B cell (primary cell): ENCODE results near the gene GALR2. TPM values are rescaled to one million over a fixed set of nuclear protein-coding genes. Genes with fewer than 3 reads are reported as not detected.

Source experiments
- ATAC-seq: fragments of 200-7000 bp; cut with Tn5 transposase; one replicate; pipeline ENCODE4 v1.10.0; 2021; ENCODE audit warnings: low read depth, mild to moderate bottlenecking, moderate number of reproducible peaks, moderate library complexity
- CTCF ChIA-PET: fragments of 350-600 bp; sonication (Branson Sonifier 250); formaldehyde crosslinking; loops from one replicate; lab custom pipeline; 2021; ENCODE audit warnings: antibody characterized with exemption, inconsistent platforms; lab: Charles Lee
- POLR2A ChIA-PET: fragments of 350-600 bp; sonication (Branson Sonifier 250); formaldehyde crosslinking; loops from one replicate; lab custom pipeline; 2021; ENCODE audit warnings: antibody characterized with exemption; lab: Charles Lee
- DNase-seq: peaks from one replicate; pipeline ENCODE4 v3.0.0; 2013
- H2AFZ ChIP-seq: 2 replicates; pipeline ENCODE4 v1.6.1; 2012; ENCODE audit warnings: mild to moderate bottlenecking, low read depth, low read length; ENCODE audit not compliant: insufficient read depth, poor library complexity, severe bottlenecking
- H3K27ac ChIP-seq, 2 donors: 1 replicate in 1 of 2; 2 replicates in 1 of 2; pipeline ENCODE4 v1.5.1; 2012 to 2013; ENCODE audit warnings: low read length in 2 of 2, mild to moderate bottlenecking in 2 of 2, moderate library complexity in 1 of 2
- H3K27me3 ChIP-seq, 4 experiments: fragments of 200-600 bp in 1 of 4; sonication (generic) in 1 of 4; replicated peaks in 1 of 4; 1 replicate in 2 of 4; 2 replicates in 2 of 4; pipeline versions ENCODE4 v1.6.1 to v1.7.0; 2013 to 2016; ENCODE audit warnings: low read length in 3 of 4, mild to moderate bottlenecking in 2 of 4, mixed read lengths in 1 of 4, moderate library complexity in 1 of 4; ENCODE audit not compliant: insufficient read depth in 4 of 4, control insufficient read depth in 3 of 4; ENCODE audit errors: control extremely low read depth in 1 of 4
- H3K36me3 ChIP-seq, 2 experiments: replicated peaks in 1 of 2; 1 replicate in 1 of 2; 2 replicates in 1 of 2; pipeline versions ENCODE4 v1.6.1 to v1.7.1; 2013; ENCODE audit warnings: low read length in 1 of 2; ENCODE audit not compliant: insufficient read depth in 2 of 2, control insufficient read depth in 1 of 2; ENCODE audit errors: control extremely low read depth in 1 of 2, extremely low read depth in 1 of 2
- H3K4me1 ChIP-seq, 2 donors: fragments of 200-600 bp in 1 of 2; sonication (generic) in 1 of 2; 1 replicate in 1 of 2; 2 replicates in 1 of 2; pipeline versions ENCODE4 v1.5.1 to v1.6.1; 2013 to 2017; ENCODE audit warnings: low read length in 2 of 2; ENCODE audit not compliant: control insufficient read depth in 2 of 2, insufficient read depth in 2 of 2
- H3K4me2 ChIP-seq: replicated peaks from 2 replicates; pipeline ENCODE3; 2012; ENCODE audit warnings: mild to moderate bottlenecking, low read depth, low read length; ENCODE audit not compliant: poor library complexity, severe bottlenecking
- H3K4me3 ChIP-seq, 5 experiments: fragments of 200-600 bp in 1 of 5; sonication (generic) in 1 of 5; 1 replicate in 3 of 5; 2 replicates in 2 of 5; pipeline versions ENCODE4 v1.5.1 to v1.7.0; 2011 to 2016; ENCODE audit warnings: low read length in 4 of 5, mild to moderate bottlenecking in 4 of 5, low read depth in 2 of 5, control low read depth in 1 of 5, moderate library complexity in 1 of 5; ENCODE audit not compliant: insufficient read depth in 1 of 5; ENCODE audit errors: control extremely low read depth in 1 of 5, extremely low read depth in 1 of 5
- H3K79me2 ChIP-seq: fragments of 200-600 bp; sonication (generic); one replicate; pipeline ENCODE4 v1.6.0; 2016; ENCODE audit warnings: low read length; ENCODE audit not compliant: control insufficient read depth, insufficient read depth
- H3K9ac ChIP-seq: fragments of 200-600 bp; sonication (generic); 2 replicates; pipeline ENCODE4 v1.6.1; 2017; ENCODE audit warnings: mild to moderate bottlenecking, low read length, moderate library complexity
- H3K9me3 ChIP-seq, 3 donors: one replicate each; pipeline versions ENCODE4 v1.6.1 to v1.7.1; 2013; ENCODE audit warnings: low read length in 2 of 3; ENCODE audit not compliant: control insufficient read depth in 2 of 3, insufficient read depth in 1 of 3; ENCODE audit errors: control extremely low read depth in 1 of 3
- H4K20me1 ChIP-seq: 2 replicates; pipeline ENCODE4 v1.6.0; 2012; ENCODE audit warnings: mild to moderate bottlenecking, low read length; ENCODE audit not compliant: insufficient read depth, control insufficient read depth, poor library complexity, severe bottlenecking
- H3K27ac Mint-ChIP-seq: one replicate; pipeline ENCODE4 v1.8.0; 2021; ENCODE audit warnings: mixed read lengths
- H3K27me3 Mint-ChIP-seq: one replicate; pipeline ENCODE4 v1.8.0; 2021; ENCODE audit warnings: mixed read lengths
- H3K4me1 Mint-ChIP-seq: one replicate; pipeline ENCODE4 v1.8.0; 2021; ENCODE audit warnings: mixed read lengths
- H3K4me3 Mint-ChIP-seq: one replicate; pipeline ENCODE4 v1.8.0; 2021; ENCODE audit warnings: mixed read lengths
- H3K9me3 Mint-ChIP-seq: one replicate; pipeline ENCODE4 v1.8.0; 2022; ENCODE audit warnings: mixed read lengths; ENCODE audit not compliant: insufficient read depth
- CTCF ChIP-seq: fragments of 200-600 bp; IDR thresholded peaks from one replicate; pipeline ENCODE4 v1.8.0; 2022; ENCODE audit warnings: antibody characterized with exemption, mild to moderate bottlenecking
- EZH2 ChIP-seq: IDR thresholded peaks from 2 replicates; pipeline ENCODE4 v1.6.1; 2012; ENCODE audit warnings: borderline replicate concordance, low read depth, mild to moderate bottlenecking, moderate library complexity, low read length; ENCODE audit not compliant: insufficient read depth, poor library complexity, severe bottlenecking
- WGBS: methylation state at CpG from one replicate; pipeline ENCODE4 v1.1.5; 2013; ENCODE audit warnings: missing lambda C conversion rate; ENCODE audit not compliant: insufficient coverage; 5-methylcytosine and 5-hydroxymethylcytosine counted together
- intact Hi-C: fragments of 100-400 bp; cut with micrococcal nuclease; formaldehyde crosslinking; loops from one replicate; pipeline ENCODE4 v1.10.0; 2022
- polyA plus RNA-seq: library from polyadenylated mRNA; depleted of rRNA; stranded (reverse); fragments of >200 nt; gene quantifications from 2 replicates; pipeline ENCODE4 v1.2.3, GENCODE V29; 2012
- total RNA-seq, 2 donors: library from RNA; stranded (reverse); fragments of 120-200 nt in 1 of 2; gene quantifications; 1 replicate in 1 of 2; 2 replicates in 1 of 2; pipeline versions ENCODE4 v1.2.3 to v1.2.4, GENCODE V29; 2013 to 2022

Gene GALR2
- total and polyA plus RNA-seq, 2 donors (not counting 1 experiment from before 2014, with no cell fraction given) = 0.42 to 1.2 TPM

DNA sequence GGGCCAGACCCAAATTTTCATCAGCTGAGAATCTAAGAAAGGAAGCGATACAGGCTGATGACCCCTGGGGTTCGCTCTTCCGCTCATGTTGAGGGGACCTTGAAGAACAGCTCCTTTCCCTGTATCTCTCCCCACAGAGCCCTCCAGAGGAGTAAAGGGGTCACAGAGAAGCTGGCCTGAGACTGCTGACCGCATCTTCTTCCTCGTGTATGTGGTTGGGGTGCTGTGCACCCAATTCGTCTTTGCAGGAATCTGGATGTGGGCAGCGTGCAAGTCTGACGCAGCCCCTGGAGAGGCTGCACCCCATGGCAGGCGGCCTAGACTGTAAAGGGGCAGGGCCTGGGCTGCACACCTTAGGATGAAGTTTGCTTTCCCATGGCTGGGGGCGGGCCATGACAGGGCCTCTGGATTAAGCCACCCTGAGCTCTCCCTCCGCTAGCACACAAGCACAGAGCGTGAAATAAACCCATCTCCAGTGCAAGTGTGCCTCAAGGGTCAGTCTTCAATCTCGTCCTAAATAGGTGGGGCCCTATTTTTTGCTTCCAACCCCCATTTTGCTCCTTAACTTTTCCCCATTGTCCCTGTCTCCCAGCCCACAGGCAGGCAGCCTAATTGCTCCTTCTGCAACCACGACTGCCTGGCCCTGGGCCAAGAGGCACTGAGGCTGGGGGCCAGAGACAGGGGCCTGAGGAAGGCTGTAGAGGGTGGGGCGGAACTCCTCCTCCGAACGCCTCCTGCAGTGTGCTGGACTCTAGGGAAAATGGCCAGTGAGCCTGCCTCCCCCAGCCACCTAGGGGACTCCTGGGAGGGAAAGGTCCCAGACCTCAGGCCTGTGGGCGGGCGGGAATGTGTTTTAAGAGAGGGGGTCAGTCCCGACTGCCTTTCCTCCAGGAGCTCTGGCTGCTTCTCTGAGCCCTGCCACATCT is 8.0 kb downstream of the GALR2 start:
- Histone ChIP-seq H3K27me3 (peaks cover 0 to 22% (median 15%) of the 10 kb centered on the region in 4 experiments), H3K4me1 (peaks cover 16% of the 10 kb centered on the region in 2 donors), H3K27ac (no peak overlapping the region), H3K36me3 (peaks cover 0 to 43% of the 10 kb centered on the region in 2 experiments), H3K9me3 (no peaks in the 10 kb centered on the region), H2AFZ (no peak overlapping the region), H4K20me1 (no peaks in the 10 kb centered on the region), H3K9ac (no peak overlapping the region), H3K4me2 (no peak overlapping the region), H3K4me3 (no peak overlapping the region), H3K79me2 (no peaks in the 10 kb centered on the region)
- H3K9me3 Mint-ChIP-seq = no peaks in the 10 kb centered on the region
- TF ChIP-seq CTCF = no peak
- ChIA-PET POLR2A (no interaction called here), CTCF (interaction anchor here (1.3 kb wide), 1 partner anchor 197 kb away, joined by 3 read pairs; no protein-coding TSS in a partner anchor)
- WGBS = 96% methylated on average over 17 of the region's 20 CpGs
- H3K4me1 Mint-ChIP-seq = peaks cover 12% of the 10 kb centered on the region
- intact Hi-C loops = no loop called here
- DNase-seq = no peak
- peaks cover 8% of the 10 kb centered on the region for H3K27me3 Mint-ChIP-seq
- no peak overlapping the region for H3K27ac Mint-ChIP-seq
- ATAC-seq = no peak
- no peak overlapping the region for H3K4me3 Mint-ChIP-seq

GRCh38 chr17:76083536-76084182 is 9.1 kb downstream of the GALR2 start:
- H3K9me3 Mint-ChIP-seq = no peaks in the 10 kb centered on the region
- H4K20me1 ChIP-seq = no peaks in the 10 kb centered on the region
- peaks cover 0 to 54% of the 10 kb centered on the region in 2 experiments for H3K36me3 ChIP-seq
- DNase-seq (no peak), ATAC-seq (no peak)
- peaks cover 11% of the 10 kb centered on the region for H3K4me1 Mint-ChIP-seq
- H3K4me3 Mint-ChIP-seq = no peak overlapping the region
- TF ChIP-seq CTCF (no peak), EZH2 (no peak)
- 97% methylated on average over 11 of the region's 15 CpGs for WGBS
- no peak overlapping the region for H2AFZ ChIP-seq
- no peak overlapping the region for H3K4me3 ChIP-seq
- no peaks in the 10 kb centered on the region for H3K9me3 ChIP-seq
- ChIA-PET CTCF (no interaction called here), POLR2A (no interaction called here)
- H3K27me3 ChIP-seq = peaks cover 0 to 11% (median 7%) of the 10 kb centered on the region in 4 experiments
- peaks cover 12 to 13% of the 10 kb centered on the region in 2 donors for H3K4me1 ChIP-seq
- no peak overlapping the region for H3K27ac ChIP-seq
- H3K9ac ChIP-seq = no peak overlapping the region
- H3K27ac Mint-ChIP-seq = no peak overlapping the region
- intact Hi-C loops = no loop called here
- peaks cover 2% of the 10 kb centered on the region for H3K27me3 Mint-ChIP-seq
- H3K79me2 ChIP-seq = no peaks in the 10 kb centered on the region
- H3K4me2 ChIP-seq = no peak overlapping the region
